ENCODE data around the gene THPO.

- no peak for TF ChIP-seq EZH2 (optimal IDR thresholded peaks at IDR 0.05; ENCODE audit: low read depth, low read length)
- TF ChIP-seq CTCF (IDR thresholded peaks at IDR 0.05; ENCODE audit: low read length), result no peak
- TF ChIP-seq EZH2phosphoT487 (IDR thresholded peaks at IDR 0.05; ENCODE audit: low read length), result no peak
These were observed 3.5 kb upstream of the THPO start for GRCh38 chr3:184381261-184382224.

All from MM.1S (cell line).